Panc1 (cell line): Measurements from ENCODE around the gene SOSTDC1. TPM values are rescaled to one million over a fixed set of nuclear protein-coding genes. Genes with fewer than 3 reads are reported as not detected.

ENCODE experiments used
- ATAC-seq: fragments of 200-7000 bp; cut with Tn5 transposase; 2 replicates; pipeline ENCODE4 v1.9.1; 2020; ENCODE audit warnings: mild to moderate bottlenecking, moderate library complexity
- BruUV-seq: library from RNA; stranded (reverse); fragments of 400-500 nt; replicated peaks from 2 replicates; lab custom pipeline; 2021; lab: Mats Ljungman, UMichigan
- CTCF ChIA-PET: fragments of 300-600 bp; sonication (Branson Sonifier 250); formaldehyde crosslinking; loops from one replicate; lab custom pipeline; 2022; ENCODE audit warnings: antibody characterized with exemption; lab: Charles Lee
- POLR2A ChIA-PET: fragments of 300-600 bp; sonication (Branson Sonifier 250); formaldehyde crosslinking; loops from one replicate; lab custom pipeline; 2022; ENCODE audit warnings: antibody characterized with exemption; lab: Charles Lee
- DNase-seq: peaks from one replicate; pipeline ENCODE4 v3.0.0-alpha.2; 2010; ENCODE audit warnings: low read depth, low spot score
- H3K27ac ChIP-seq: 2 replicates; pipeline ENCODE4 v1.5.1; 2011; ENCODE audit warnings: mild to moderate bottlenecking, low read length, inconsistent platforms
- H3K27me3 ChIP-seq: fragments of 200-500 bp; sonication (Bioruptor generic); 2 replicates; pipeline ENCODE4 v1.6.0; 2014; ENCODE audit warnings: low read length, inconsistent platforms; ENCODE audit not compliant: control insufficient read depth, insufficient read depth
- H3K36me3 ChIP-seq: fragments of 200-500 bp; sonication (Bioruptor generic); 2 replicates; pipeline ENCODE4 v1.5.1; 2014; ENCODE audit warnings: inconsistent platforms, mild to moderate bottlenecking, low read length, moderate library complexity; ENCODE audit not compliant: control insufficient read depth, insufficient read depth
- H3K4me1 ChIP-seq: 2 replicates; pipeline ENCODE4 v1.5.1; 2011; ENCODE audit warnings: inconsistent platforms, mild to moderate bottlenecking, low read length, moderate library complexity; ENCODE audit not compliant: control insufficient read depth, insufficient read depth
- H3K4me3 ChIP-seq, 2 experiments: 2 replicates each; pipeline ENCODE4 v1.5.1; 2011 to 2012; ENCODE audit warnings: low read depth in 2 of 2, low read length in 2 of 2, mild to moderate bottlenecking in 2 of 2, inconsistent platforms in 1 of 2, moderate library complexity in 1 of 2
- H3K9me3 ChIP-seq: fragments of 200-500 bp; sonication (Bioruptor generic); 2 replicates; pipeline ENCODE4 v1.5.1; 2014; ENCODE audit warnings: low read depth, mild to moderate bottlenecking, inconsistent platforms, low read length, moderate library complexity; ENCODE audit not compliant: control insufficient read depth, insufficient read depth
- POLR2AphosphoS5 ChIP-seq: IDR thresholded peaks from 2 replicates; pipeline ENCODE4 v1.6.1; 2012; ENCODE audit warnings: mild to moderate bottlenecking, low read depth, low read length, moderate library complexity
- SIN3A ChIP-seq: IDR thresholded peaks from 2 replicates; pipeline ENCODE4 v1.6.1; 2012; ENCODE audit warnings: low read depth, mild to moderate bottlenecking, low read length, moderate library complexity, borderline replicate concordance; ENCODE audit not compliant: insufficient read depth
- TCF7L2 ChIP-seq: IDR thresholded peaks from 2 replicates; pipeline ENCODE4 v1.6.1; 2011; ENCODE audit warnings: mild to moderate bottlenecking, low read depth, low read length, inconsistent platforms
- in situ Hi-C: cut with HindIII; loops from 2 replicates; pipeline ENCODE4 v1.10.0; 2016; ENCODE audit warnings: low sequenced_read_pairs, low pct_unique_long_range_greater_than_20kb
- intact Hi-C: fragments of 100-400 bp; cut with micrococcal nuclease; formaldehyde crosslinking; loops from one replicate; pipeline ENCODE4 v1.10.0; 2022; ENCODE audit not compliant: unreplicated experiment
- total RNA-seq: library from RNA; stranded (reverse); gene quantifications from one replicate; pipeline ENCODE4 v1.2.1, GENCODE V29; 2021; ENCODE audit not compliant: unreplicated experiment
- TF ChIP-seq, protein P1 (sequence below), 2 experiments: IDR thresholded peaks; 2 replicates each; pipeline ENCODE4 v1.6.1; 2011 to 2012; ENCODE audit warnings: low read depth in 2 of 2, control low read depth in 1 of 2, low read length in 1 of 2, mild to moderate bottlenecking in 1 of 2, moderate library complexity in 1 of 2; ENCODE audit not compliant: insufficient read depth in 1 of 2
- TF ChIP-seq, protein P2 (sequence below): fragments of 450-650 bp; IDR thresholded peaks from 2 replicates; pipeline ENCODE4 v1.5.1; 2017; ENCODE audit warnings: mild to moderate bottlenecking

SOSTDC1 gene
- total RNA-seq, 1 experiment from 2014 or later, result not detected

DNA sequence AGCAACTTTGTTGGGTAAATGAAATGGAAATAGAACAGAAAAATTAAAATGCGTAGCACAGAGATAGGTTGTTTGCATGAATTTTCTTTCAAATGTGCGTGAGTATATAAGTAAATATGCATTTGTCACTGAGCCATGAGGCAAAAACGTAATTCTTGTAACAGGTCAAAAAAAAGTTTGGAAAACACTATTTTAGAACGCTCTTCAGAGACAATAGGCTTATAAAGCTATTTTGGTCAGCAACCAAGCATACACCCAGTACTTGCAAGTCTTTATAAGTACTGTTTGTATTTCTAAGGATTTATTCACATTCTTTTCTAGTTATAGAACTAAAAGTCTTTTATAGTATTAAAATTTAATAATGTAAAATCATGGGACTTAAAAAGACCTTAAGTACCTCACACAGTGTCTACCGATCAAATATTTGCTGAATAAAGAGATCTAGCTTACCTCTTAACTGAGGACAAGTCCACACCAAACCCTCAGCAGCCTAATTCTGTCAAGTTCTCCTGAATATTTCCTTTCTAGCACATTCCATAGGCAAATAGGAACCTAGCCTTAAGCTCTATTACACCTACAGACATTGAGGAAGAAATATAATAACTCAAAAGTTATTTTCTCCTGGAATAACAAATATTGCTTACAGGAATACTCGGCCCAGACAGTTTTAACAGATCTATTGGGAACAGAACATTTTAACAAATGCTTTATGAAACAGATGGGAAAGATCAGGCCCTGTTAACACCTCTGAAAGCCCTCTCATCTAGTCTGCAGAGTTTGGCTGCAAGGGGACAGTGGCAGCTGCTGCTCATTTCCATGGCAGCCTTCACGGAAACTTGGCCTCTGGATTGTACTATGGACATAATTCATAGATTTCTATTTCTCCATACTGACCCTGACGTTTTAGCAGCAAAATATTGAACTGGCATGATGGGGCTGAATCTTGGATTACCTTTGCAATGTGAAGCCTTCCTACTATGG lies 53.0 kb downstream of the SOSTDC1 start:
- in situ Hi-C loops (no loop called here), intact Hi-C loops (no loop called here)
- Histone ChIP-seq H3K27ac (no peak overlapping the region), H3K27me3 (no peaks in the 10 kb centered on the region), H3K36me3 (no peaks in the 10 kb centered on the region), H3K9me3 (no peaks in the 10 kb centered on the region), H3K4me1 (no peaks in the 10 kb centered on the region), H3K4me3 (no peak overlapping the region)
- DNase-seq (no peak), ATAC-seq (no peak)
- TF ChIP-seq SIN3A (no peak), TCF7L2 (no peak), POLR2AphosphoS5 (no peak)
- TF ChIP-seq, protein P1, sequence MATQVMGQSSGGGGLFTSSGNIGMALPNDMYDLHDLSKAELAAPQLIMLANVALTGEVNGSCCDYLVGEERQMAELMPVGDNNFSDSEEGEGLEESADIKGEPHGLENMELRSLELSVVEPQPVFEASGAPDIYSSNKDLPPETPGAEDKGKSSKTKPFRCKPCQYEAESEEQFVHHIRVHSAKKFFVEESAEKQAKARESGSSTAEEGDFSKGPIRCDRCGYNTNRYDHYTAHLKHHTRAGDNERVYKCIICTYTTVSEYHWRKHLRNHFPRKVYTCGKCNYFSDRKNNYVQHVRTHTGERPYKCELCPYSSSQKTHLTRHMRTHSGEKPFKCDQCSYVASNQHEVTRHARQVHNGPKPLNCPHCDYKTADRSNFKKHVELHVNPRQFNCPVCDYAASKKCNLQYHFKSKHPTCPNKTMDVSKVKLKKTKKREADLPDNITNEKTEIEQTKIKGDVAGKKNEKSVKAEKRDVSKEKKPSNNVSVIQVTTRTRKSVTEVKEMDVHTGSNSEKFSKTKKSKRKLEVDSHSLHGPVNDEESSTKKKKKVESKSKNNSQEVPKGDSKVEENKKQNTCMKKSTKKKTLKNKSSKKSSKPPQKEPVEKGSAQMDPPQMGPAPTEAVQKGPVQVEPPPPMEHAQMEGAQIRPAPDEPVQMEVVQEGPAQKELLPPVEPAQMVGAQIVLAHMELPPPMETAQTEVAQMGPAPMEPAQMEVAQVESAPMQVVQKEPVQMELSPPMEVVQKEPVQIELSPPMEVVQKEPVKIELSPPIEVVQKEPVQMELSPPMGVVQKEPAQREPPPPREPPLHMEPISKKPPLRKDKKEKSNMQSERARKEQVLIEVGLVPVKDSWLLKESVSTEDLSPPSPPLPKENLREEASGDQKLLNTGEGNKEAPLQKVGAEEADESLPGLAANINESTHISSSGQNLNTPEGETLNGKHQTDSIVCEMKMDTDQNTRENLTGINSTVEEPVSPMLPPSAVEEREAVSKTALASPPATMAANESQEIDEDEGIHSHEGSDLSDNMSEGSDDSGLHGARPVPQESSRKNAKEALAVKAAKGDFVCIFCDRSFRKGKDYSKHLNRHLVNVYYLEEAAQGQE (IDR thresholded peaks at IDR 0.05; ENCODE audit: insufficient read depth in 1 of 2, low read depth in 2 of 2, low read length in 1 of 2), result no peak
- TF ChIP-seq, protein P2, sequence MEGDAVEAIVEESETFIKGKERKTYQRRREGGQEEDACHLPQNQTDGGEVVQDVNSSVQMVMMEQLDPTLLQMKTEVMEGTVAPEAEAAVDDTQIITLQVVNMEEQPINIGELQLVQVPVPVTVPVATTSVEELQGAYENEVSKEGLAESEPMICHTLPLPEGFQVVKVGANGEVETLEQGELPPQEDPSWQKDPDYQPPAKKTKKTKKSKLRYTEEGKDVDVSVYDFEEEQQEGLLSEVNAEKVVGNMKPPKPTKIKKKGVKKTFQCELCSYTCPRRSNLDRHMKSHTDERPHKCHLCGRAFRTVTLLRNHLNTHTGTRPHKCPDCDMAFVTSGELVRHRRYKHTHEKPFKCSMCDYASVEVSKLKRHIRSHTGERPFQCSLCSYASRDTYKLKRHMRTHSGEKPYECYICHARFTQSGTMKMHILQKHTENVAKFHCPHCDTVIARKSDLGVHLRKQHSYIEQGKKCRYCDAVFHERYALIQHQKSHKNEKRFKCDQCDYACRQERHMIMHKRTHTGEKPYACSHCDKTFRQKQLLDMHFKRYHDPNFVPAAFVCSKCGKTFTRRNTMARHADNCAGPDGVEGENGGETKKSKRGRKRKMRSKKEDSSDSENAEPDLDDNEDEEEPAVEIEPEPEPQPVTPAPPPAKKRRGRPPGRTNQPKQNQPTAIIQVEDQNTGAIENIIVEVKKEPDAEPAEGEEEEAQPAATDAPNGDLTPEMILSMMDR, result no peak
- no TSS peak for BruUV-seq
- ChIA-PET CTCF (no interaction called here), POLR2A (no interaction called here)

Other genes with a start within 250 kb of the SOSTDC1 start
- 2.4 TPM for gene CRPPA, start 44.2 kb downstream of the SOSTDC1 start, total RNA-seq
- not detected for gene LRRC72, start 61.1 kb upstream of the SOSTDC1 start, total RNA-seq
- gene ANKMY2, start 180.0 kb upstream of the SOSTDC1 start, total RNA-seq, result 18.6 TPM
- gene BZW2, start 180.4 kb upstream of the SOSTDC1 start, total RNA-seq, result 80.9 TPM